ENCODE measurements around the gene FGF18.

Gene FGF18

GRCh38 chr5:171410181-171410580 is 9.3 kb upstream of the FGF18 start:
- no peak for TF ChIP-seq CTCF (IDR thresholded peaks at IDR 0.05)

- no peak for TF ChIP-seq CTCF (IDR thresholded peaks at IDR 0.05)
Measured at GRCh38 chr5:171412186-171412585, 7.3 kb upstream of the FGF18 start.

GRCh38 chr5:171413153-171413910 is 6.1 kb upstream of the FGF18 start:
- TF ChIP-seq CTCF (IDR thresholded peaks at IDR 0.05): no peak

GRCh38 chr5:171415115-171415730 is 4.2 kb upstream of the FGF18 start:
- no peak for TF ChIP-seq CTCF (IDR thresholded peaks at IDR 0.05)

GRCh38 chr5:171416160-171417049 is 3.0 kb upstream of the FGF18 start:
- no peak for TF ChIP-seq CTCF (IDR thresholded peaks at IDR 0.05)

- TF ChIP-seq CTCF (IDR thresholded peaks at IDR 0.05): peak; percentile 95
Measured at GRCh38 chr5:171418316-171418981, 998 bp upstream of the FGF18 start.

All from LNCAP (cell line).